IMR-90 (cell line): ENCODE measurements around the gene KCNJ18. TPM values are rescaled to one million over a fixed set of nuclear protein-coding genes. Genes with fewer than 3 reads are reported as not detected.
"Not testable (repeated sequence)": the region's sequence is repeated elsewhere in the genome, so short reads cannot be mapped to it uniquely, and the experiment has no call there.

Experiments used
- ATAC-seq: fragments of 200-7000 bp; cut with Tn5 transposase; 2 replicates; pipeline ENCODE4 v1.9.1; 2020; ENCODE audit warnings: low read depth, mild to moderate bottlenecking, moderate library complexity
- BruUV-seq: library from RNA; stranded (reverse); fragments of 400-500 nt; replicated peaks from 2 replicates; lab custom pipeline; 2021; lab: Mats Ljungman, UMichigan
- CTCF ChIA-PET: fragments of 300-600 bp; formaldehyde crosslinking; extraction: SDS; loops from one replicate; lab custom pipeline; 2021; ENCODE audit warnings: antibody characterized with exemption; lab: Yijun Ruan, JAX
- POLR2A ChIA-PET: fragments of 300-600 bp; sonication (Branson Sonifier 250); formaldehyde crosslinking; loops from one replicate; lab custom pipeline; 2022; ENCODE audit warnings: antibody characterized with exemption; ENCODE audit not compliant: unreplicated experiment; lab: Charles Lee
- DNase-seq: peaks from one replicate; pipeline ENCODE4 v3.0.0; 2013
- H2AFZ ChIP-seq: replicated peaks from 2 replicates; pipeline ENCODE3; 2013; ENCODE audit warnings: low read length, mild to moderate bottlenecking; ENCODE audit not compliant: poor library complexity
- H2AK5ac ChIP-seq: 2 replicates; pipeline ENCODE4 v1.6.1; 2013; ENCODE audit warnings: low read depth, low read length, inconsistent platforms
- H2AK9ac ChIP-seq: replicated peaks from 2 replicates; pipeline ENCODE3; 2013; ENCODE audit warnings: mild to moderate bottlenecking, low read depth, low read length, moderate library complexity; ENCODE audit not compliant: poor library complexity
- H2BK120ac ChIP-seq: 2 replicates; pipeline ENCODE4 v1.6.1; 2013; ENCODE audit warnings: low read depth, low read length, inconsistent platforms
- H2BK15ac ChIP-seq: 3 replicates; pipeline ENCODE4 v1.6.1; 2013; ENCODE audit warnings: low read depth, low read length, inconsistent platforms
- H2BK20ac ChIP-seq: 2 replicates; pipeline ENCODE4 v1.6.1; 2013; ENCODE audit warnings: low read depth, mild to moderate bottlenecking, inconsistent platforms, low read length, moderate library complexity
- H2BK5ac ChIP-seq: 2 replicates; pipeline ENCODE4 v1.6.1; 2013; ENCODE audit warnings: mild to moderate bottlenecking, low read depth, low read length, inconsistent platforms; ENCODE audit not compliant: poor library complexity, severe bottlenecking
- H3K14ac ChIP-seq: replicated peaks from 2 replicates; pipeline ENCODE4 v1.6.1; 2013; ENCODE audit warnings: low read depth, low read length, inconsistent platforms
- H3K18ac ChIP-seq: 2 replicates; pipeline ENCODE4 v1.6.1; 2013; ENCODE audit warnings: low read depth, low read length, control low read depth
- H3K23ac ChIP-seq: 2 replicates; pipeline ENCODE4 v1.6.1; 2013; ENCODE audit warnings: low read depth, low read length, inconsistent platforms
- H3K27ac ChIP-seq: 2 replicates; pipeline ENCODE4 v1.5.1; 2013; ENCODE audit warnings: mild to moderate bottlenecking, control low read depth, low read length; ENCODE audit not compliant: insufficient read depth
- H3K27me3 ChIP-seq: 2 replicates; pipeline ENCODE4 v1.6.1; 2013; ENCODE audit warnings: low read length; ENCODE audit not compliant: control insufficient read depth, insufficient read depth
- H3K36me3 ChIP-seq: 2 replicates; pipeline ENCODE4 v1.6.1; 2013; ENCODE audit warnings: low read length, mixed read lengths; ENCODE audit not compliant: control insufficient read depth, insufficient read depth
- H3K4ac ChIP-seq: 2 replicates; pipeline ENCODE4 v1.6.1; 2013; ENCODE audit warnings: low read depth, low read length, inconsistent platforms
- H3K4me1 ChIP-seq: 2 replicates; pipeline ENCODE4 v1.6.1; 2013; ENCODE audit warnings: low read length, mixed read lengths; ENCODE audit not compliant: control insufficient read depth, insufficient read depth
- H3K4me2 ChIP-seq: 2 replicates; pipeline ENCODE4 v1.6.1; 2013; ENCODE audit warnings: low read depth, mild to moderate bottlenecking, control low read depth, low read length, moderate library complexity
- H3K4me3 ChIP-seq: 2 replicates; pipeline ENCODE4 v1.5.1; 2013; ENCODE audit warnings: low read depth, mild to moderate bottlenecking, control low read depth, low read length, moderate library complexity; ENCODE audit not compliant: insufficient read depth
- H3K56ac ChIP-seq: 2 replicates; pipeline ENCODE4 v1.6.1; 2013; ENCODE audit warnings: low read length, inconsistent platforms; ENCODE audit not compliant: insufficient read depth; ENCODE audit errors: extremely low read depth
- H3K79me1 ChIP-seq, 2 experiments: 2 replicates each; pipeline ENCODE4 v1.6.1; 2013; ENCODE audit warnings: low read length in 2 of 2, inconsistent platforms in 1 of 2, low read depth in 1 of 2
- H3K9ac ChIP-seq: 2 replicates; pipeline ENCODE4 v1.6.1; 2013; ENCODE audit warnings: low read depth, low read length, control low read depth
- H3K9me1 ChIP-seq: 2 replicates; pipeline ENCODE4 v1.6.1; 2013; ENCODE audit warnings: low read length, inconsistent platforms; ENCODE audit not compliant: insufficient read depth
- H3K9me3 ChIP-seq: 2 replicates; pipeline ENCODE4 v1.6.1; 2013; ENCODE audit warnings: low read length; ENCODE audit not compliant: control insufficient read depth, insufficient read depth
- H4K20me1 ChIP-seq: 2 replicates; pipeline ENCODE4 v1.6.1; 2013; ENCODE audit warnings: low read length, inconsistent platforms; ENCODE audit not compliant: insufficient read depth
- H4K5ac ChIP-seq: 2 replicates; pipeline ENCODE4 v1.6.1; 2013; ENCODE audit warnings: mild to moderate bottlenecking, low read depth, low read length, control low read depth
- H4K8ac ChIP-seq, 2 experiments: 2 replicates each; pipeline ENCODE4 v1.6.1; 2013; ENCODE audit warnings: low read depth in 2 of 2, low read length in 2 of 2, control low read depth in 1 of 2, inconsistent platforms in 1 of 2
- H4K91ac ChIP-seq: 2 replicates; pipeline ENCODE4 v1.6.1; 2013; ENCODE audit warnings: low read depth, low read length, inconsistent platforms; ENCODE audit not compliant: insufficient read depth
- whole genome bisulfite sequencing, 2 experiments: methylation state at CpG; one replicate each; pipeline versions ENCODE4 v1.1.5 to v1.1.7; 2013; ENCODE audit warnings: missing lambda C conversion rate in 2 of 2; ENCODE audit not compliant: insufficient read length in 1 of 2; ENCODE audit errors: extremely low coverage in 2 of 2; 5-methylcytosine and 5-hydroxymethylcytosine counted together
- dilution Hi-C: fragments of 300-500 bp; cut with HindIII; formaldehyde crosslinking; loops from one replicate; pipeline ENCODE4 v1.14.3; 2018; ENCODE audit warnings: low sequenced_read_pairs; ENCODE audit not compliant: unreplicated experiment
- in situ Hi-C: fragments of 300-500 bp; cut with MboI; formaldehyde crosslinking; loops from 3 replicates; pipeline ENCODE4 v1.14.3; 2019; ENCODE audit warnings: low sequenced_read_pairs, inconsistent platforms, mixed read lengths
- intact Hi-C: fragments of 100-400 bp; cut with micrococcal nuclease; formaldehyde crosslinking; loops from 2 replicates; pipeline ENCODE4 v1.10.0; 2022
- polyA plus RNA-seq, 3 experiments: library from polyadenylated mRNA; depleted of rRNA; stranded (reverse); fragments of >200 nt; gene quantifications; 2 replicates each; pipeline ENCODE4 v1.2.3, GENCODE V29; 2012; ENCODE audit warnings: low replicate concordance in 1 of 3
- total RNA-seq: library from RNA; depleted of rRNA; stranded (reverse); fragments of >200 nt; gene quantifications from 2 replicates; pipeline ENCODE4 v1.2.3, GENCODE V29; 2012

Gene KCNJ18
- total and polyA plus RNA-seq, 2 of the 4 experiments (the other 2 are of a cell fraction) = not detected

DNA sequence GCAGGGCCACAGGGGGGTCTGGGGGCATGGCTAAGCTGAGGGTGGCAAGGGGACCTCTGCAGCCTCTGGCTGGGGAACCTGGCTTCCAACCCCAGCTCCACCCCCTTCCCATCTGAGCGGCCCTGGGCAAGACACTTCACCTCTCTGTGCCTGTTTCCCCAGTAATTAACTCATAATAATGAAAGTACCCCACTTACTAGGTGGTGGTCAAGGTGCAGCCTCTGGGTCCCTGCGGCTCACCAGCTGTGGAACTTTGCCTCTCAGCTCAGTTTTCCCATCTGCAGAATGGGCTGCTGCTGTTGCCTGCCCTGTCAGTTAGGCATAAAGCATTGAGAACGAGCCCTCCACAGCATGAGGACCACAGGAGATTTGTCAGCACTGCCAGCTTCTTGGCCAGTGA is 51.8 kb downstream of the KCNJ18 start:
- H3K4me1 ChIP-seq, H2BK20ac ChIP-seq, H3K9me1 ChIP-seq, POLR2A ChIA-PET, BruUV-seq, H3K27ac ChIP-seq, H4K8ac ChIP-seq, H3K23ac ChIP-seq, H3K27me3 ChIP-seq, DNase-seq, H3K79me1 ChIP-seq, H3K56ac ChIP-seq, H3K4me3 ChIP-seq, H2AK5ac ChIP-seq, H4K91ac ChIP-seq, H2AFZ ChIP-seq, H3K36me3 ChIP-seq, H3K9me3 ChIP-seq, H3K14ac ChIP-seq, intact Hi-C loops, H2BK120ac ChIP-seq, dilution Hi-C loops, H4K20me1 ChIP-seq, H3K4me2 ChIP-seq, H3K4ac ChIP-seq, ATAC-seq, CTCF ChIA-PET, in situ Hi-C loops, H2BK5ac ChIP-seq, H2BK15ac ChIP-seq, H4K5ac ChIP-seq, H2AK9ac ChIP-seq, H3K9ac ChIP-seq, H3K18ac ChIP-seq: not testable (repeated sequence)
- no CpG with 5 or more reads among the region's 3 CpGs for WGBS, 2 experiments

DNA sequence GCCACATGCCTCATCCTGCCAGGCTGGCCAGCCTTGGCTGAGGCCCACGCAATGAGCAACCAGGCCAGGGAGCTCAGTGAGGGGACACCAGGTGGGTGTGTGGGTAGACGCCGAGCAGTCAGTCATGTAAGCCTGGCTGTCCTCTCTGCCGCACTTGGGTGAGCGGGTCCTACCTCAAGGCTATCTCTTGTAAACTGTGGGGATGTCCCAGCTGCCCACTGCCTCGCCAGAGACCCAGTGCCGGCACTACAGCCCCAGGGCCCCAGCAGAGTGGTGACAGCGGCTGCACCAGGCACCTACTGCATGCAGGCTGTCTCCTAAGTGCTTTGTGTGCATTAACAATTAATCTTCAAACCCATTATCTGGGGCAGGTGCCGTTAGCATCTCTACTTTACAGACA is 52.3 kb downstream of the KCNJ18 start:
- H3K23ac ChIP-seq, H4K91ac ChIP-seq, H3K79me1 ChIP-seq, H3K36me3 ChIP-seq, H2BK20ac ChIP-seq, intact Hi-C loops, H3K18ac ChIP-seq, H3K4ac ChIP-seq, H3K9me1 ChIP-seq, H3K27me3 ChIP-seq, DNase-seq, in situ Hi-C loops, BruUV-seq, dilution Hi-C loops, H2BK5ac ChIP-seq, H3K4me3 ChIP-seq, CTCF ChIA-PET, H2AFZ ChIP-seq, H2AK9ac ChIP-seq, H2AK5ac ChIP-seq, H3K27ac ChIP-seq, H4K20me1 ChIP-seq, H2BK120ac ChIP-seq, H3K9ac ChIP-seq, POLR2A ChIA-PET, H4K8ac ChIP-seq, ATAC-seq, H3K9me3 ChIP-seq, H4K5ac ChIP-seq, H3K4me2 ChIP-seq, H3K4me1 ChIP-seq, H2BK15ac ChIP-seq, H3K14ac ChIP-seq, H3K56ac ChIP-seq: not testable (repeated sequence)
- no CpG with 5 or more reads among the region's 9 CpGs for WGBS, 2 experiments
